Cardiac muscle cell (in vitro differentiated cells and primary cell): ENCODE results near the gene PKHD1. TPM values are rescaled to one million over a fixed set of nuclear protein-coding genes. Genes with fewer than 3 reads are reported as not detected.

Experiments used
- DNase-seq, 2 donors: peaks; one replicate each; pipeline versions ENCODE4 v3.0.0 to v3.0.0-alpha.2; 2010 to 2017; ENCODE audit warnings: low read depth in 1 of 2, low spot score in 1 of 2
- H3K27ac ChIP-seq: fragments of 200-600 bp; sonication (generic); 2 replicates; pipeline ENCODE4 v1.5.1; 2016
- H3K27me3 ChIP-seq: fragments of 200-600 bp; sonication (generic); 2 replicates; pipeline ENCODE4 v1.6.0; 2016; ENCODE audit warnings: control low read depth
- H3K36me3 ChIP-seq: fragments of 200-600 bp; sonication (generic); 2 replicates; pipeline ENCODE4 v1.5.1; 2016; ENCODE audit warnings: control low read depth
- H3K4me1 ChIP-seq: fragments of 200-600 bp; sonication (generic); 2 replicates; pipeline ENCODE4 v1.8.1; 2017; ENCODE audit warnings: low read depth, mild to moderate bottlenecking, mixed run types
- H3K4me3 ChIP-seq: fragments of 200-600 bp; sonication (generic); 2 replicates; pipeline ENCODE4 v1.5.1; 2016; ENCODE audit warnings: mild to moderate bottlenecking
- H3K9me3 ChIP-seq: fragments of 200-600 bp; sonication (generic); 2 replicates; pipeline ENCODE4 v1.5.1; 2017; ENCODE audit warnings: low read depth, mild to moderate bottlenecking, control low read depth
- polyA plus RNA-seq: library from polyadenylated mRNA; unstranded; fragments of >200 nt; fragmentation: Nextera tagmentation; extraction: Ambion mirVana; gene quantifications from 2 replicates; pipeline ENCODE4 v1.2.1, GENCODE V29; 2016
- total RNA-seq: library from RNA; depleted of rRNA; stranded (reverse); fragments of >200 nt; gene quantifications from 2 replicates; pipeline ENCODE4 v1.2.3, GENCODE V29; 2016
- TF ChIP-seq, protein P1 (sequence below): IDR thresholded peaks from 2 replicates; pipeline ENCODE4 v1.5.1; 2012; ENCODE audit warnings: low read depth, mild to moderate bottlenecking, low read length

Gene PKHD1
- total and polyA plus RNA-seq, 2 experiments from 2014 or later, result not detected

DNA sequence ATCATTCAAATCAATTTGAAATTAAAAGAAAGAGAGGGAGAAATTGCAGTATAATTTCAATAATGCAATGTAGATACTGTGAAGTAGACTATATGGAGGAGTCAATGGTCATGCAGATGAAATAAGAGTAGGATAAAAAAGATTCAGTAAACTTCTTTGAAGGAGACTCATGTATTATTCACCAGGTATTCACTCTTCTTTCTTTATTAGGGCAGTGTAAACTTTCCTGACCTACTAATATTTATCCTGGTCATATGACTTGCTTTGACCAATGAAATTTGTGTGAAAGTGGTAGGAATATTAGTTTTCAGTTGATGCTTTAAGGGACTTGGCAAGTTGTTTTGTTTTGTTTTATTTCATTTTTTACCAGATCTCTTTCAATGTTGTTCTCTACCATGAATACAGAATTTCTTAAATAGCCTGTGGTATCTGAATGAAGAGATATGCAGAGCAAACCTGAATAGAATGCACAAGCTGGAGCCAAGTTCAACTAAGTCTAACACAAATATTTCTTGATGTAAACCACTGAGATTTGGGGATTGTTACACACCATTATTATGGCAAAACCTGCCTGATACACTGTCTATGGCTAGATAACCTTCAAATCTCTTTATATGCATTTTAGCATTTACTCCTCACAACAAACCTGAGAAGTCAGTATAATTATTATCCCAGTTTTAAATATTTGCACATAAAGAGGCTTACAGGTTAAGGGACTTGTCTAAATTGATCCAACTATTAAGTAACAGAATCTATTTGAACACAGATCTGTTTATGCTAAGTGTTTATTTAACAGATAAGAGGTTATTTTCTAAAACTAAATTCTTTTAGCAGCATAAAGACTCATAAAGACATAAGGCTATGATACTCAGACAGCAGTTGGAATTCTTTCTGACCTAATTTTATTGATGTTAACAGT lies 311.2 kb downstream of the PKHD1 start:
- Histone ChIP-seq H3K36me3 (no peaks in the 10 kb centered on the region), H3K9me3 (no peaks in the 10 kb centered on the region), H3K4me3 (no peak overlapping the region), H3K4me1 (no peaks in the 10 kb centered on the region), H3K27ac (no peak overlapping the region), H3K27me3 (no peaks in the 10 kb centered on the region)
- no peak for DNase-seq
- TF ChIP-seq, protein P1, sequence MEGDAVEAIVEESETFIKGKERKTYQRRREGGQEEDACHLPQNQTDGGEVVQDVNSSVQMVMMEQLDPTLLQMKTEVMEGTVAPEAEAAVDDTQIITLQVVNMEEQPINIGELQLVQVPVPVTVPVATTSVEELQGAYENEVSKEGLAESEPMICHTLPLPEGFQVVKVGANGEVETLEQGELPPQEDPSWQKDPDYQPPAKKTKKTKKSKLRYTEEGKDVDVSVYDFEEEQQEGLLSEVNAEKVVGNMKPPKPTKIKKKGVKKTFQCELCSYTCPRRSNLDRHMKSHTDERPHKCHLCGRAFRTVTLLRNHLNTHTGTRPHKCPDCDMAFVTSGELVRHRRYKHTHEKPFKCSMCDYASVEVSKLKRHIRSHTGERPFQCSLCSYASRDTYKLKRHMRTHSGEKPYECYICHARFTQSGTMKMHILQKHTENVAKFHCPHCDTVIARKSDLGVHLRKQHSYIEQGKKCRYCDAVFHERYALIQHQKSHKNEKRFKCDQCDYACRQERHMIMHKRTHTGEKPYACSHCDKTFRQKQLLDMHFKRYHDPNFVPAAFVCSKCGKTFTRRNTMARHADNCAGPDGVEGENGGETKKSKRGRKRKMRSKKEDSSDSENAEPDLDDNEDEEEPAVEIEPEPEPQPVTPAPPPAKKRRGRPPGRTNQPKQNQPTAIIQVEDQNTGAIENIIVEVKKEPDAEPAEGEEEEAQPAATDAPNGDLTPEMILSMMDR, result no peak

DNA sequence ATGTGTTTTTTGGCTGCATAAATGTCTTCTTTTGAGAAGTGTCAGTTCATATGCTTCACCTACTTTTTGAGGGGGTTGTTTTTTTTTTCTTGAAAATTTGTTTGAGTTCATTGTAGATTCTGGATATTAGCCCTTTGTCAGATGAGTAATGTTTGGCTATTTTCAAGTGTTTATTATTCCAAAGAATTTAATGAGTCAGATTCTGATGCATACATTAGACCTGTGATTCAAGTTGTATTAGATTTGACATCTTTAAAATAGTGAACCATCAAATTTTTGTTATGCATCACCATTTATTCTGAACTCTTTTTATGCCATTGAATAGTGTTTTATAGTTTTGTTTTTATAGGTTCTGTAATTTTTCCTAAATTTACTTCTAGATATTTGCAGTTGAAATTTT lies 319.3 kb downstream of the PKHD1 start:
- Histone ChIP-seq H3K27me3 (no peaks in the 10 kb centered on the region), H3K4me3 (no peak overlapping the region), H3K27ac (no peak overlapping the region), H3K9me3 (no peaks in the 10 kb centered on the region), H3K36me3 (no peaks in the 10 kb centered on the region), H3K4me1 (no peaks in the 10 kb centered on the region)
- no peak for DNase-seq
- TF ChIP-seq, protein P1, result no peak

DNA sequence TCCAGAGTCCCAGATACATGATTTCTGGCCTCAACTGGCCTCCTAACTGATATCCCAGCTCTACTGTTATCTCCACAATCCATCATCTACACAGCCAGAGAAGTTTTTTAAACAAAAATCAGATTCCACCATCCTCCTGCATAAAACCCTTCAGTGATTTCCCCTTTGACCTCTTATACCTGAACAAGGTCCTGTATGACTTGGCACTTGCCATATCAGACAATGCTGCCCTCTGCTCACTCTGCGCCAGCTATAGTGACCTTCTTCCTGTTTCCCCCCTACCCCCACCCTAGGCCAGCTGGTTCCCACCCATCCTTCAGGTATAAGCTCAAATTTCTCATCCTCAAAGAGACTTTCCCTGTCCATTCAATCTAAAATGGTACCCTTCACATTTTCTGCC lies 322.2 kb downstream of the PKHD1 start:
- no peaks in the 10 kb centered on the region for H3K9me3 ChIP-seq
- DNase-seq, result no peak
- TF ChIP-seq, protein P1, result no peak
- no peak overlapping the region for H3K27ac ChIP-seq
- H3K4me3 ChIP-seq, result no peak overlapping the region
- no peaks in the 10 kb centered on the region for H3K4me1 ChIP-seq
- H3K36me3 ChIP-seq, result no peaks in the 10 kb centered on the region
- H3K27me3 ChIP-seq, result no peaks in the 10 kb centered on the region

DNA sequence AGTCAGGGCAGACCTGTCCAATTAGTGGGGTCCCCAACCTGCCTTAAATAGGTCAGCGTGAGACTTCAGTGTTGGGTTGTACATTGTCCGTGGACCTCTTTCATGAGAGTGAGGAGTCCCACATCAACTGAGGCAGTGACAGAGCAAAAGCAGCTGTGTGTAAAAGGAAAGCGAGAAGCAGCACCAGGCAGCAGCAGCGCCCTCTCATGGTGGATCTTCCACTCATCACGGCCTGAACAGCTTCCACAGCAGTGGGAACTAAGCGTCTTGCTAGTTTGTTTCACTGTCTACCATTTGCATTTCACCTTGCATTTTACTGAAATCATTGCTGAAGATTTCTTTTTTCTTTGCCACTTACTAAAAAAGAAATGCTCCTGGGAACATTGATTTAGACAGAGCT lies 333.8 kb downstream of the PKHD1 start:
- TF ChIP-seq, protein P1, result no peak
- DNase-seq, result peak in 1 of 2 donors; percentile 70

DNA sequence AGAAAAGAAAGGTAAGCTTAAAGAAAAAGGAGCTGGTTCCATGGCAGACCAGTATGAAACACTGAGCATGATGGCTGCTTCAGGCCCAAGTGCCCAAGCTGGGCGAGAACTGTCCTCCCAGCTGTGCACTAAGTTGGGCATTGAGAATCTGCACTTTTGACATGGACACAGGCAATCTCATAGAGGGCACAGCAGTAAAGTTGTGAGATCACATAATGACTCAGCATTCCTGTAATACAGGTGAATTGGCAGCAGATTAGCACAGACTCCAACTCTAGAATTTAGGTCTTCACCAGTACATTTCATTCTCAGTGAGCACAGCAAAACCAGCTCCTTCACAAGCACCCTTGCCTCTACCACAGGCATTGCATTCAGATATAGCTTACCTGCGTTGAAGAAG lies 343.4 kb downstream of the PKHD1 start:
- Histone ChIP-seq H3K9me3 (no peaks in the 10 kb centered on the region), H3K4me3 (no peak overlapping the region), H3K4me1 (no peaks in the 10 kb centered on the region), H3K36me3 (no peaks in the 10 kb centered on the region), H3K27ac (no peak overlapping the region), H3K27me3 (no peaks in the 10 kb centered on the region)
- no peak for DNase-seq
- TF ChIP-seq, protein P1, result no peak

More for the DNA sequence above, 333.8 kb downstream of the PKHD1 start:
- Histone ChIP-seq H3K27ac (no peak overlapping the region), H3K27me3 (no peaks in the 10 kb centered on the region), H3K9me3 (no peaks in the 10 kb centered on the region), H3K4me1 (no peaks in the 10 kb centered on the region), H3K4me3 (no peak overlapping the region), H3K36me3 (no peaks in the 10 kb centered on the region)
